Inflammatory macrophage treated with lipopolysaccharide for 1 hour (primary cell): ENCODE measurements around the gene VCY1B.
"Not testable (repeated sequence)": the region's sequence is repeated elsewhere in the genome, so short reads cannot be mapped to it uniquely, and the experiment has no call there.

Experiments
- DNase-seq, 2 donors: peaks; one replicate each; pipeline ENCODE4 v3.0.0-alpha.2; 2020 to 2022

Gene VCY1B

DNA sequence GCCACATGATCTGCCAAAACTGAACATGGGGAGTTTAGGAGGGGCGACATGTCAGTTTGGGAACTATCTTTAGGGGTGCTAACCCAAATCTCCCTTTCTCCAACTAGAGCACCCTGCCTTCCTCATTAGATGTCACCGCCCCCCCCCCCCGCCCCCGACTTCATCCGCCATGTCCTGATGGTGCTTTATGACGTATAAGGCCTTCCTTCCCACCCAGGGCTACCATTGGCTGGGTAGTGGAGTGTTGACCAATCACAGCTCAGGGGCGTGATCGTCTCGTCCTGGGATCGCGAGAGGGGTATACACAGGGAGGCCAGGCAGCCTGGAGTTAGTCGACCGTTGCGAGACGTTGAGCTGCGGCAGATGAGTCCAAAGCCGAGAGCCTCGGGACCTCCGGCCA, at the start of gene VCY1B:
Gene VCY1B, plus strand, starts transcription at position 301 of the 400 bp plus-strand sequence. Its CDS starts 63 bp downstream, at position 364.
- DNase-seq = not testable (repeated sequence)

- DNase-seq = not testable (repeated sequence)
Measured at GRCh38 chrY:14011916-14012315, 44.1 kb upstream of the VCY1B start.

DNA sequence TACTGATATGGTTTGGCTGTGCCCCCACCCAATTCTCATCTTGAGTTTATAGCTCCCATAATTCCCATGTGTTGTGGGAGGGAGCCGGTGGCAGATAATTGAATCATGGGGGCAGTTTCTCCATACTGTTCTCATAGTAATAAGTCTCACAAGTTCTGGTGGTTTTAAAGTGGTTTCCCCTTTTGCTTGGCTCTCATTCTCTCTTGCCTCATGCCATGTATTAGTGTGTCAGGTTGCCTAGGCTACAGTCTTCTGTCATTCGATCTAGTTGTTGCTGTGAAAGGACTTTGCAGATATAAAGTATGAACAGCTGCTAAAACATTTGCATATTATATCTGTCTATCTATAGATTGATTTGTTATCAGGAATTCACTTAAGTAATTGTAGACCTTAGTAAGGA, 25.6 kb upstream of the VCY1B start:
- DNase-seq = not testable (repeated sequence)

- DNase-seq = no peak
Measured at GRCh38 chrY:14085877-14086276, 29.9 kb downstream of the VCY1B start.
